IPS DF 6.9 (cell line): Measurements from ENCODE around the gene MACROD2.

ENCODE experiments used
- DNase-seq: peaks from one replicate; pipeline ENCODE4 v3.0.0-alpha.2; 2013; ENCODE audit warnings: low read depth, low spot score
- H3K27ac ChIP-seq: one replicate; pipeline ENCODE4 v1.5.1; 2013; ENCODE audit warnings: low read length, control low read depth
- H3K27me3 ChIP-seq: 2 replicates; pipeline ENCODE4 v1.6.1; 2013; ENCODE audit warnings: mild to moderate bottlenecking, low read length; ENCODE audit not compliant: control insufficient read depth, insufficient read depth
- H3K36me3 ChIP-seq: 2 replicates; pipeline ENCODE4 v1.6.1; 2013; ENCODE audit warnings: low read length; ENCODE audit not compliant: control insufficient read depth, insufficient read depth
- H3K4me1 ChIP-seq: 2 replicates; pipeline ENCODE4 v1.6.1; 2013; ENCODE audit warnings: low read length; ENCODE audit not compliant: control insufficient read depth, insufficient read depth
- H3K4me3 ChIP-seq: 2 replicates; pipeline ENCODE4 v1.5.1; 2013; ENCODE audit warnings: mild to moderate bottlenecking, low read length
- H3K9me3 ChIP-seq: 2 replicates; pipeline ENCODE4 v1.6.1; 2013; ENCODE audit warnings: low read length, inconsistent platforms; ENCODE audit not compliant: control insufficient read depth, insufficient read depth
- WGBS: extraction: QIAGEN DNeasy Blood & Tissue Kit; methylation state at CpG from one replicate; pipeline ENCODE4 v1.1.7; 2013; ENCODE audit warnings: mixed read lengths, missing lambda C conversion rate; ENCODE audit not compliant: insufficient read length, insufficient coverage; 5-methylcytosine and 5-hydroxymethylcytosine counted together

MACROD2 gene

GRCh38 chr20:14478126-14478525 lies 482.8 kb downstream of the MACROD2 start:
- no peaks in the 10 kb centered on the region for H3K36me3 ChIP-seq
- DNase-seq, result no peak

GRCh38 chr20:14481863-14482262 lies 486.5 kb downstream of the MACROD2 start:
- no CpG with 5 or more reads among the region's 3 CpGs for whole genome bisulfite sequencing
- Histone ChIP-seq H3K9me3 (no peaks in the 10 kb centered on the region), H3K27me3 (no peaks in the 10 kb centered on the region), H3K4me3 (no peak overlapping the region), H3K4me1 (no peaks in the 10 kb centered on the region), H3K27ac (no peak overlapping the region), H3K36me3 (no peaks in the 10 kb centered on the region)
- DNase-seq, result no peak

More at GRCh38 chr20:14478126-14478525, 482.8 kb downstream of the MACROD2 start:
- no peaks in the 10 kb centered on the region for H3K4me1 ChIP-seq
- H3K9me3 ChIP-seq, result no peaks in the 10 kb centered on the region
- H3K27me3 ChIP-seq, result no peaks in the 10 kb centered on the region
- no peak overlapping the region for H3K4me3 ChIP-seq
- no peak overlapping the region for H3K27ac ChIP-seq

DNA sequence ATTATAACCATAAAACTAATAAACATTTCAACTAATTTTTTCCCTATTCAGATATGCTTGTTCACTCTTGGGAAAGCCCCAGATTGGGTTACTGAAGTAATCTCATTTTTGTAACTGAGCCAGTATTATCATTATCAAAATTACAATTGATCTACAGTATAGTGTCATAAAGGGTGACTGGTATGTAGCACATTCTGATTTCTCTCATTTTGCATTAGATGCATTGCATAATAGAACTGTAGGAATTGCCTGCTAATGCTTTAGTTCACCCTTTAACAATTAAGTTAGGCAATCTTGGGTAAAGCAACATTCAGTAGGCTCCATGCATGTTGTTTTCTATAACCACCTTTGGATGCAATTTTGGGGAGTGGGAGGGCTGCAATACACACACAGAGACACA lies 492.9 kb downstream of the MACROD2 start:
- Histone ChIP-seq H3K4me3 (no peak overlapping the region), H3K9me3 (no peaks in the 10 kb centered on the region), H3K27ac (no peak overlapping the region), H3K36me3 (no peaks in the 10 kb centered on the region), H3K27me3 (no peaks in the 10 kb centered on the region), H3K4me1 (no peaks in the 10 kb centered on the region)
- no peak for DNase-seq

GRCh38 chr20:14488756-14489479 lies 493.6 kb downstream of the MACROD2 start:
- Histone ChIP-seq H3K27ac (no peak overlapping the region), H3K9me3 (no peaks in the 10 kb centered on the region), H3K27me3 (no peaks in the 10 kb centered on the region), H3K4me3 (no peak overlapping the region), H3K4me1 (no peaks in the 10 kb centered on the region), H3K36me3 (no peaks in the 10 kb centered on the region)
- no peak for DNase-seq
- no CpG with 5 or more reads among the region's 5 CpGs for WGBS

DNA sequence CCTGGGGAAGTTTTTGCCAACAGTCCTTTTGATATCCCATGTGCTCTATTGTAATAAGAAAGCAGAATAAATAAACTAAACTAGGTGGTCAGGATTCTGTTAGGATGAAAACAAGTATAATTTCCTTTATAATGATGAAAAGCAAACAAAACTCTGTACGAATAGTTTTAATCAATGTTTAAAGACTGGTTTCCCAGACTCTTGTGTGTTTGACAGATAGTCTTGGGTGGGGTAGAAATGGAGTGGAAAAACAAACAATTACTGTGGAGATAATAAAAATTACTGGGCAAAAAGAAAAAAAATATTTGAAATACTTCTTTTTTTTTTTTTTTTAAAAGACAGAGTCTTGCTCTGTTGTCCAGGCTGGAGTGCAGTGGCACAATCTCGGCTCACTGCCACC lies 494.2 kb downstream of the MACROD2 start:
- no peak overlapping the region for H3K27ac ChIP-seq
- WGBS, result no CpG with 5 or more reads among the region's 2 CpGs
- H3K27me3 ChIP-seq, result no peaks in the 10 kb centered on the region
- no peaks in the 10 kb centered on the region for H3K4me1 ChIP-seq
- no peak overlapping the region for H3K4me3 ChIP-seq
- no peak for DNase-seq
- H3K36me3 ChIP-seq, result no peaks in the 10 kb centered on the region
- H3K9me3 ChIP-seq, result no peaks in the 10 kb centered on the region

GRCh38 chr20:14491436-14491835 lies 496.1 kb downstream of the MACROD2 start:
- no peaks in the 10 kb centered on the region for H3K27me3 ChIP-seq
- H3K9me3 ChIP-seq, result no peaks in the 10 kb centered on the region
- DNase-seq, result no peak
- no peak overlapping the region for H3K4me3 ChIP-seq
- no peaks in the 10 kb centered on the region for H3K4me1 ChIP-seq
- H3K36me3 ChIP-seq, result no peaks in the 10 kb centered on the region
- no peak overlapping the region for H3K27ac ChIP-seq
- no CpG with 5 or more reads among the region's 1 CpG for WGBS

DNA sequence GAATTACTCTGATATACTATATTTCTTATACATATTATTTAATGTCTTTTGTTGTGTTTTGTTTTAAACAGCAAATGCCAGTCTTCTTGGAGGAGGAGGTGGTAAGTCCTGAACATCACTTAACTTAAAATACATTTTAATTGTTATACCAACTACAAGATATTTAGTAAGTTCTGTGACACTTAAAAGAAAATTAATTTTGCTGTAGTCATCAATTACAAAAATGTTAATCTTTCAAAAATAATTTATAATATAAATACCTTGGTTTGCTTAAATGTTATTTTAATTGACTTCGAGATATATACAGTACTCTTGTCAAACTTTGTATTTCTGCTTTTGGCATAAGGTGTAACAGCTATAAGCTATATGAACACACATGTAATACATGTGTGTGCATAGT lies 498.1 kb downstream of the MACROD2 start:
- no peak overlapping the region for H3K27ac ChIP-seq
- no peaks in the 10 kb centered on the region for H3K27me3 ChIP-seq
- no peaks in the 10 kb centered on the region for H3K4me1 ChIP-seq
- DNase-seq, result no peak
- no peaks in the 10 kb centered on the region for H3K36me3 ChIP-seq
- H3K4me3 ChIP-seq, result no peak overlapping the region
- WGBS, result no CpG with 5 or more reads among the region's 1 CpG
- no peaks in the 10 kb centered on the region for H3K9me3 ChIP-seq

- no peaks in the 10 kb centered on the region for H3K27me3 ChIP-seq
- no peak for DNase-seq
- no peaks in the 10 kb centered on the region for H3K9me3 ChIP-seq
- H3K4me3 ChIP-seq, result no peak overlapping the region
- H3K4me1 ChIP-seq, result no peaks in the 10 kb centered on the region
- H3K36me3 ChIP-seq, result no peaks in the 10 kb centered on the region
- H3K27ac ChIP-seq, result no peak overlapping the region
- WGBS, result no CpG with 5 or more reads among the region's 1 CpG
Observed at GRCh38 chr20:14494355-14494754, 499.0 kb downstream of the MACROD2 start.

DNA sequence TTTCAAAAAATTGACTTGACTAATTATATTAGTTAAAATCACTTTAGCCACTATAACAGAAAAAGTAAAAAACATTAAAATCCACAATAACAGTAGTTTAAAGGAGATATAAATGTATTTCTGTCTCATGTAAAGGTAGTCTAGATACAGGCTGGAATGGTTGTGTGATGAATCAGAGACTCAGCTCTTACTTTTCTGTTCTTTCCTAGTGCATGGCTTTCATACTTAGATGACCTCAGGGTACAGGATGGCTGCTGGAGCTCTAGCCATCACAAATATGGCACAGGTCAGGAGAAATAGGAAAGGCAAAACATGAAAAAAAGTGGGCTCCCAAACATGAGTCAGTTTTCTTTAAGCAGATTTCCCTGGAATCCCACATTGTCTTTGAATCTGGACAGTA lies 499.8 kb downstream of the MACROD2 start:
- no peak overlapping the region for H3K27ac ChIP-seq
- DNase-seq, result no peak
- no peaks in the 10 kb centered on the region for H3K4me1 ChIP-seq
- H3K27me3 ChIP-seq, result no peaks in the 10 kb centered on the region
- no peak overlapping the region for H3K4me3 ChIP-seq
- H3K36me3 ChIP-seq, result no peaks in the 10 kb centered on the region
- H3K9me3 ChIP-seq, result no peaks in the 10 kb centered on the region

DNA sequence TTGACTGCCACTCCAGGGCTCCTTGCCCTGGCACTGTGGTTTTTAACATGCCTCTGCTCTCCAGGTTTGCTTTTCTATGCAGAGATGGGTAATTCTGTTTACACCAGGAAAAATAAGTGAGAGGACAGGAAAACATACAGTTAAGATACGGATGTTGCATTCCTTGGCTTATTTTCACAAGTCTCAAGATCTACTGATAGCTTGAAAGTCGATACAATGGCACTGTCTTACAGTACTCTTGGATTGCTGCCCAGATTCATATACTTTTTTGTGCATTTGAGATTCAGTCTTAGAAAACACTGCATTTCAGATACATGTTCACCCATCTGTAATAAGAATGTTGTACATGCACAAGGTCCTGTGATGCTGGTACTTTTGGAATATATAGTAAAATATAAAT lies 501.7 kb downstream of the MACROD2 start:
- Histone ChIP-seq H3K4me3 (no peak overlapping the region), H3K4me1 (no peaks in the 10 kb centered on the region), H3K27ac (no peak overlapping the region), H3K27me3 (no peaks in the 10 kb centered on the region), H3K9me3 (no peaks in the 10 kb centered on the region), H3K36me3 (no peaks in the 10 kb centered on the region)
- no peak for DNase-seq
- no CpG with 5 or more reads among the region's 2 CpGs for WGBS

- H3K27ac ChIP-seq, result no peak overlapping the region
- H3K27me3 ChIP-seq, result no peaks in the 10 kb centered on the region
- WGBS, result no CpG with 5 or more reads among the region's 4 CpGs
- no peak overlapping the region for H3K4me3 ChIP-seq
- no peaks in the 10 kb centered on the region for H3K4me1 ChIP-seq
- no peaks in the 10 kb centered on the region for H3K36me3 ChIP-seq
- no peak for DNase-seq
- H3K9me3 ChIP-seq, result no peaks in the 10 kb centered on the region
Observed at GRCh38 chr20:14498772-14499171, 503.5 kb downstream of the MACROD2 start.
